ENCODE results near the gene GLT1D1.
A peak's percentile ranks its signal among the peaks of the same experiment; 100 is the strongest.

DNA sequence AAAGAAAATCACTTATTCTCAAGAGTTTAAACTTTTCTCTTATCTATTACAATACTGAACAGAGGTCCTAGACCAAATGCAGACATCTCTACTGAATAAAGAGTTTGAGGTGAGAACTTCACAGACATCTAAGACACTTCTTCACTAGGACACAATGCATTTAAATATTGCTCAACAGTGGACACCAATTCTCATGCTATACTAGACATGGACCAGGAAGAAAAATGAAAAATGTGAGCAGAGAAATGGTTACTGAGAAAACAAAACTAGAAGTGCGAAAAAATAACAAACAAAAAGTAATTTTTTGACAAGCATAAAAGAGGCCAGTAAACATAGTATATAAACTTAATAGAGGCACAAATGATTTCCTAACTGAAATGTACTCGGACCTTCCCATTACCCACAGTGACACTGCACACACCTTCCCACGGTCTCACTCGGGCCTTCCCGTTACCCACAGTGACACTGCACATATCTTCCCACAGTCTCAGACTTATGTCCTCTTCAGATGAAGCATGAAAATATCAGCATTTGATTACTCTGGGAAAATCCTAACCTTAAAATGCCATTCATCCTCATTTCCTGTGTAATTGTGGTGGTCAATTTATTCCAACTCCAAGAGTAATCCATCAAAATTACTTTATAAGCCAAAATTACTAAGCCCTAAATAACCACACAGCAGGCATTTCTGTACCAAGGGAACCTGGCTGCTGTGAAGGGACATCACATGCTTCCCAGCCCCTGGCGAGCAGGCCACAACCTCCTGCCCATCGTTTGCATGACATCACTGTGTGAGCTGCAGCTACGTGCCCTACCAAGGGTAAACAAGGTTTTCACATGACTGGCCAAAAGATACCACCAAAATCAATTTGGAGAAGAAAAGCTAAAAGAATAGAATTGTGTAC lies 35.9 kb upstream of the GLT1D1 start:
- no peak for TF ChIP-seq POLR2A (IDR thresholded peaks at IDR 0.05)
- TF ChIP-seq, protein P1, sequence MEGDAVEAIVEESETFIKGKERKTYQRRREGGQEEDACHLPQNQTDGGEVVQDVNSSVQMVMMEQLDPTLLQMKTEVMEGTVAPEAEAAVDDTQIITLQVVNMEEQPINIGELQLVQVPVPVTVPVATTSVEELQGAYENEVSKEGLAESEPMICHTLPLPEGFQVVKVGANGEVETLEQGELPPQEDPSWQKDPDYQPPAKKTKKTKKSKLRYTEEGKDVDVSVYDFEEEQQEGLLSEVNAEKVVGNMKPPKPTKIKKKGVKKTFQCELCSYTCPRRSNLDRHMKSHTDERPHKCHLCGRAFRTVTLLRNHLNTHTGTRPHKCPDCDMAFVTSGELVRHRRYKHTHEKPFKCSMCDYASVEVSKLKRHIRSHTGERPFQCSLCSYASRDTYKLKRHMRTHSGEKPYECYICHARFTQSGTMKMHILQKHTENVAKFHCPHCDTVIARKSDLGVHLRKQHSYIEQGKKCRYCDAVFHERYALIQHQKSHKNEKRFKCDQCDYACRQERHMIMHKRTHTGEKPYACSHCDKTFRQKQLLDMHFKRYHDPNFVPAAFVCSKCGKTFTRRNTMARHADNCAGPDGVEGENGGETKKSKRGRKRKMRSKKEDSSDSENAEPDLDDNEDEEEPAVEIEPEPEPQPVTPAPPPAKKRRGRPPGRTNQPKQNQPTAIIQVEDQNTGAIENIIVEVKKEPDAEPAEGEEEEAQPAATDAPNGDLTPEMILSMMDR (IDR thresholded peaks at IDR 0.05 in 8 of 11, conservative IDR thresholded peaks at IDR 0.05 in 3 of 11): peak in 1 of 11 experiments; percentile 19

Data from spleen (tissue), 7 donors.